ENCODE measurements around the gene GM2A.

- TF ChIP-seq CTCF (IDR thresholded peaks at IDR 0.05) (no peak), POLR2A (IDR thresholded peaks at IDR 0.05) (no peak)
Measured at GRCh38 chr5:151271336-151271735, 18.4 kb downstream of the GM2A start.
